ENCODE measurements around the gene GID8. TPM values are rescaled to one million over a fixed set of nuclear protein-coding genes. Genes with fewer than 3 reads are reported as not detected.
A peak's percentile ranks its signal among the peaks of the same experiment; 100 is the strongest.

The GID8 gene
- polyA plus RNA-seq, 1 of the 3 experiments (the other 2 are of a cell fraction) = 18.1 TPM

GRCh38 chr20:62926229-62927127 lies 11.5 kb upstream of the GID8 start, which contains the start of gene DIDO1 (continued):
- no peak for TF ChIP-seq MEF2A (IDR thresholded peaks at IDR 0.05; ENCODE audit: borderline replicate concordance, low read depth)
- no peak for TF ChIP-seq FOXM1 (IDR thresholded peaks at IDR 0.05; ENCODE audit: low read depth)
- TF ChIP-seq TAF1 (IDR thresholded peaks at IDR 0.05; ENCODE audit: borderline replicate concordance, low read depth, low read length) = peak; percentile 91
- TF ChIP-seq TCF12 (IDR thresholded peaks at IDR 0.05) = no peak
- TF ChIP-seq USF1 (IDR thresholded peaks at IDR 0.05; ENCODE audit: borderline replicate concordance, low read depth) = no peak
- TF ChIP-seq MXI1 (IDR thresholded peaks at IDR 0.05; ENCODE audit: low read depth, low read length) = peak; percentile 36; the same call in 1 of the 2 replicates
- peak; percentile 64 for TF ChIP-seq CHD2 (IDR thresholded peaks at IDR 0.05; ENCODE audit: low read length, partially characterized antibody)
- no peak for TF ChIP-seq SMC3 (IDR thresholded peaks at IDR 0.05; ENCODE audit: low read depth, low read length)
- no peak for TF ChIP-seq EP300 (IDR thresholded peaks at IDR 0.05; ENCODE audit: borderline replicate concordance in 1 of 2, low read depth in 1 of 2, low read length in 1 of 2)
- no peak for TF ChIP-seq FOXJ3 (CRISPR knock-in tag; IDR thresholded peaks at IDR 0.05)
- no peak for TF ChIP-seq ELF1 (IDR thresholded peaks at IDR 0.05)

DNA sequence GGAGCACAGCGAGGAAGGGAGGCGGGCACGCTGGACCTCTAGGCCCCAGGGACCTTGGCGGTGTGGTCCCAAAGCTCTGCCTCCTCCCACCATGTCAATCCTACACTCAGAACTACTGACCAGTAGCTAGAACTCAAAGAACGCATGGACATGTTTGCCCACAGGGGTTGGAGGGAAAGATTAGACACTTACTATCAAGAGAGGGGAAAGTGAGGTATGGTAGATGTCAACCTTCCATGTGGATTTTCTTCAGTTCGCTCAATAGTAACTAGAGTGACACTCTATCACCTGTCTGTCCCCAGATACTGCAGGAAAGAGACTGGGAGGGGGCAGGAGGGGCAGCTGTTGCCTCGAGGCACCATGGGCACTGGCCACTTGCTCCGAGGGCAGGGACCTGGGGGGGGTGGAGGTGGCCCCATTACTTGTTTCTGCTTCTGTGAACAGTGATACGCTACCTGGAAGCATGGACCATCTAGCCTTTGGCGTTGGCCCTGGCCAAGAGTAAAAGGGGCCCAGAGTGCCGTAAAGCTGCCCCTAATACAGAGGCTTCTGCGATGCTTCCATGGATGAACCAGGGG lies 10.7 kb upstream of the GID8 start:
- DNase-seq = no peak
- Histone ChIP-seq H3K4me3 (ENCODE audit: low read depth in 2 of 2, low read length in 1 of 2) (peak overlapping the region; percentile 86 to 95), H3K9me2 (no peaks in the 10 kb centered on the region), H3K4me1 (ENCODE audit: control insufficient read depth in 1 of 2, insufficient read depth in 2 of 2, low read depth in 1 of 2, low read length in 1 of 2) (peaks cover 14 to 24% of the 10 kb centered on the region in 2 experiments; a peak in 3 of 4 replicates), H3K79me2 (ENCODE audit: insufficient read depth) (peaks cover 97% of the 10 kb centered on the region), H4K20me1 (ENCODE audit: insufficient read depth) (peaks cover 59% of the 10 kb centered on the region), H3K9ac (peak overlapping the region; percentile 97), H3K36me3 (replicated peaks in 1 of 2; ENCODE audit: control insufficient read depth in 1 of 2, insufficient read depth in 2 of 2, low read length in 1 of 2) (peaks cover 0 to 7% of the 10 kb centered on the region in 2 experiments), H2AFZ (ENCODE audit: low read depth) (no peak overlapping the region), H3K27ac (ENCODE audit: low read depth in 2 of 2, low read length in 1 of 2) (peak overlapping the region; percentile 14 to 86; a peak in 2 of 4 replicates), H3K9me3 (no peaks in the 10 kb centered on the region), H3K27me3 (ENCODE audit: insufficient read depth) (no peaks in the 10 kb centered on the region), H3K4me2 (peak overlapping the region; percentile 85), H3F3A (replicated peaks; ENCODE audit: insufficient read depth) (peaks cover 26% of the 10 kb centered on the region)
- ChIA-PET POLR2A (interaction anchor here (2.1 kb wide), 1 partner anchor 10 kb away, joined by 8 read pairs; the partner anchor contains the start of gene GID8), CTCF (interaction anchor here (0.8 to 12.2 kb wide), 7 partner anchors 9 to 52 kb away, joined by 3 to 127 read pairs (median 4); partner anchors contain the start of gene GID8)
- WGBS (ENCODE audit: low lambda C conversion rate) = 95% methylated on average over 9 of the region's 12 CpGs
- no peak for TF ChIP-seq FOXM1 (IDR thresholded peaks at IDR 0.05; ENCODE audit: low read depth)
- TF ChIP-seq TCF12 (IDR thresholded peaks at IDR 0.05) = no peak
- TF ChIP-seq, protein P1, sequence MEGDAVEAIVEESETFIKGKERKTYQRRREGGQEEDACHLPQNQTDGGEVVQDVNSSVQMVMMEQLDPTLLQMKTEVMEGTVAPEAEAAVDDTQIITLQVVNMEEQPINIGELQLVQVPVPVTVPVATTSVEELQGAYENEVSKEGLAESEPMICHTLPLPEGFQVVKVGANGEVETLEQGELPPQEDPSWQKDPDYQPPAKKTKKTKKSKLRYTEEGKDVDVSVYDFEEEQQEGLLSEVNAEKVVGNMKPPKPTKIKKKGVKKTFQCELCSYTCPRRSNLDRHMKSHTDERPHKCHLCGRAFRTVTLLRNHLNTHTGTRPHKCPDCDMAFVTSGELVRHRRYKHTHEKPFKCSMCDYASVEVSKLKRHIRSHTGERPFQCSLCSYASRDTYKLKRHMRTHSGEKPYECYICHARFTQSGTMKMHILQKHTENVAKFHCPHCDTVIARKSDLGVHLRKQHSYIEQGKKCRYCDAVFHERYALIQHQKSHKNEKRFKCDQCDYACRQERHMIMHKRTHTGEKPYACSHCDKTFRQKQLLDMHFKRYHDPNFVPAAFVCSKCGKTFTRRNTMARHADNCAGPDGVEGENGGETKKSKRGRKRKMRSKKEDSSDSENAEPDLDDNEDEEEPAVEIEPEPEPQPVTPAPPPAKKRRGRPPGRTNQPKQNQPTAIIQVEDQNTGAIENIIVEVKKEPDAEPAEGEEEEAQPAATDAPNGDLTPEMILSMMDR (IDR thresholded peaks at IDR 0.05) = no peak
- TF ChIP-seq ELF1 (IDR thresholded peaks at IDR 0.05) = no peak
- no peak for TF ChIP-seq NRF1 (IDR thresholded peaks at IDR 0.05; ENCODE audit: low read depth, low read length)
- TF ChIP-seq FOXJ3 (CRISPR knock-in tag; IDR thresholded peaks at IDR 0.05) = no peak

Data from SK-N-SH (cell line).